ENCODE data around the gene NDUFA7.

- TF ChIP-seq EZH2phosphoT487 (IDR thresholded peaks at IDR 0.05; ENCODE audit: borderline replicate concordance, low read length), result no peak
- no peak for TF ChIP-seq CTCF (IDR thresholded peaks at IDR 0.05; ENCODE audit: low read depth, low read length, poor library complexity, severe bottlenecking)
Observed at GRCh38 chr19:8322638-8322997, 1.4 kb upstream of the NDUFA7 start.

Data from DOHH2 (cell line).